HG03196 (cell line): Measurements from ENCODE around the gene MTFR1L.
"Not testable (repeated sequence)": the region's sequence is repeated elsewhere in the genome, so short reads cannot be mapped to it uniquely, and the experiment has no call there.

ENCODE experiments used
- ATAC-seq: cut with Tn5 transposase; IDR thresholded peaks from one replicate; pipeline ENCODE4 v1.9.1; 2021; ENCODE audit not compliant: unreplicated experiment

The MTFR1L gene

GRCh38 chr1:25821630-25822091 is 1.9 kb downstream of the MTFR1L start:
- no peak for ATAC-seq

GRCh38 chr1:25825605-25826004 is 5.9 kb downstream of the MTFR1L start:
- no peak for ATAC-seq

GRCh38 chr1:25826571-25826970 is 6.8 kb downstream of the MTFR1L start:
- ATAC-seq = no peak

- ATAC-seq = no peak
These were observed 8.7 kb downstream of the MTFR1L start for GRCh38 chr1:25828491-25828890.

- ATAC-seq = no peak
These were observed 9.3 kb downstream of the MTFR1L start for GRCh38 chr1:25829046-25829445.

GRCh38 chr1:25831569-25832196 is 11.9 kb downstream of the MTFR1L start:
- ATAC-seq = no peak

GRCh38 chr1:25832336-25833037 is 12.7 kb downstream of the MTFR1L start:
- ATAC-seq = no peak

GRCh38 chr1:25833158-25833557 is 13.4 kb downstream of the MTFR1L start:
- no peak for ATAC-seq

- no peak for ATAC-seq
These were observed 15.1 kb downstream of the MTFR1L start for GRCh38 chr1:25834894-25835293.

- ATAC-seq = no peak
These were observed 16.9 kb downstream of the MTFR1L start for GRCh38 chr1:25836695-25837094.

- ATAC-seq = no peak
These were observed 17.6 kb downstream of the MTFR1L start for GRCh38 chr1:25837262-25837875.

- not testable (repeated sequence) for ATAC-seq
These were observed 20.1 kb downstream of the MTFR1L start for GRCh38 chr1:25839808-25840207.

- ATAC-seq = no peak
These were observed 23.7 kb downstream of the MTFR1L start for GRCh38 chr1:25843483-25843882.

GRCh38 chr1:25844536-25845337 is 25.0 kb downstream of the MTFR1L start:
- no peak for ATAC-seq

GRCh38 chr1:25845664-25846063 is 25.9 kb downstream of the MTFR1L start:
- ATAC-seq = no peak

- ATAC-seq = no peak
These were observed 28.2 kb downstream of the MTFR1L start for GRCh38 chr1:25847929-25848328.

- no peak for ATAC-seq
These were observed 28.8 kb downstream of the MTFR1L start for GRCh38 chr1:25848531-25848930.

- ATAC-seq = no peak
These were observed 34.8 kb downstream of the MTFR1L start for GRCh38 chr1:25854554-25854953.

- ATAC-seq = no peak
These were observed 37.1 kb downstream of the MTFR1L start for GRCh38 chr1:25856856-25857255.

GRCh38 chr1:25858494-25858893 is 38.7 kb downstream of the MTFR1L start:
- ATAC-seq = no peak
